H9 (cell line): Measurements from ENCODE around the gene PDE8A. TPM values are rescaled to one million over a fixed set of nuclear protein-coding genes. Genes with fewer than 3 reads are reported as not detected.
"Not testable (repeated sequence)": the region's sequence is repeated elsewhere in the genome, so short reads cannot be mapped to it uniquely, and the experiment has no call there.

Source experiments
- DNase-seq: peaks from one replicate; pipeline ENCODE4 v3.0.0-alpha.2; 2017
- H2AFZ ChIP-seq: one replicate; pipeline ENCODE4 v1.6.1; 2013; ENCODE audit warnings: mild to moderate bottlenecking, low read length, control low read depth, moderate library complexity
- H2AK5ac ChIP-seq: 2 replicates; pipeline ENCODE4 v1.6.1; 2013; ENCODE audit warnings: low read length, control low read depth, mixed read lengths; ENCODE audit not compliant: insufficient read length
- H2BK120ac ChIP-seq: one replicate; pipeline ENCODE4 v1.6.1; 2013; ENCODE audit warnings: low read depth, mild to moderate bottlenecking, low read length, control low read depth, inconsistent platforms; ENCODE audit not compliant: poor library complexity, severe bottlenecking
- H2BK12ac ChIP-seq: 2 replicates; pipeline ENCODE4 v1.6.1; 2013; ENCODE audit warnings: low read length, control low read depth, mixed read lengths, low read depth; ENCODE audit not compliant: insufficient read length
- H2BK15ac ChIP-seq: 2 replicates; pipeline ENCODE4 v1.6.1; 2013; ENCODE audit warnings: low read depth, low read length, control low read depth
- H2BK20ac ChIP-seq: one replicate; pipeline ENCODE4 v1.6.1; 2013; ENCODE audit warnings: low read depth, mild to moderate bottlenecking, low read length, control low read depth, inconsistent platforms; ENCODE audit not compliant: poor library complexity, severe bottlenecking
- H2BK5ac ChIP-seq: 2 replicates; pipeline ENCODE4 v1.6.1; 2013; ENCODE audit warnings: low read length, control low read depth, mixed read lengths; ENCODE audit not compliant: insufficient read length
- H3K14ac ChIP-seq: 2 replicates; pipeline ENCODE4 v1.6.1; 2013; ENCODE audit warnings: low read length, control low read depth; ENCODE audit not compliant: insufficient read depth
- H3K18ac ChIP-seq: 2 replicates; pipeline ENCODE4 v1.6.1; 2013; ENCODE audit warnings: low read depth, mild to moderate bottlenecking, mixed read lengths, low read length, control low read depth; ENCODE audit not compliant: insufficient read length
- H3K23ac ChIP-seq: 2 replicates; pipeline ENCODE4 v1.6.1; 2013; ENCODE audit warnings: low read length, control low read depth, mixed read lengths, low read depth; ENCODE audit not compliant: insufficient read length
- H3K23me2 ChIP-seq: 2 replicates; pipeline ENCODE4 v1.6.1; 2013; ENCODE audit warnings: low read depth, mild to moderate bottlenecking, mixed read lengths, low read length, control low read depth; ENCODE audit not compliant: insufficient read length, poor library complexity, severe bottlenecking
- H3K27ac ChIP-seq: 2 replicates; pipeline ENCODE4 v1.5.1; 2013; ENCODE audit warnings: low read length, control low read depth, mixed read lengths, low read depth; ENCODE audit not compliant: insufficient read length
- H3K27me3 ChIP-seq: 2 replicates; pipeline ENCODE4 v1.6.1; 2013; ENCODE audit warnings: low read length, control low read depth, inconsistent platforms; ENCODE audit not compliant: insufficient read depth
- H3K4ac ChIP-seq: 2 replicates; pipeline ENCODE4 v1.6.1; 2013; ENCODE audit warnings: low read depth, mild to moderate bottlenecking, control low read depth, inconsistent platforms, low read length, moderate library complexity
- H3K4me1 ChIP-seq: 2 replicates; pipeline ENCODE4 v1.6.1; 2013; ENCODE audit warnings: low read length, control low read depth, inconsistent platforms; ENCODE audit not compliant: insufficient read depth
- H3K4me2 ChIP-seq: 2 replicates; pipeline ENCODE4 v1.6.1; 2013; ENCODE audit warnings: low read length, control low read depth, mixed read lengths; ENCODE audit not compliant: insufficient read length, insufficient read depth
- H3K56ac ChIP-seq: 2 replicates; pipeline ENCODE4 v1.6.1; 2013; ENCODE audit warnings: low read depth, mild to moderate bottlenecking, mixed read lengths, low read length, control low read depth; ENCODE audit not compliant: insufficient read length
- H3K79me1 ChIP-seq: 2 replicates; pipeline ENCODE4 v1.6.1; 2013; ENCODE audit warnings: low read depth, mild to moderate bottlenecking, moderate library complexity, low read length, control low read depth, inconsistent platforms; ENCODE audit not compliant: insufficient read depth, poor library complexity, severe bottlenecking
- H3K79me2 ChIP-seq: 2 replicates; pipeline ENCODE4 v1.6.1; 2013; ENCODE audit warnings: low read length, control low read depth, inconsistent platforms; ENCODE audit not compliant: insufficient read depth
- H3K9ac ChIP-seq: 2 replicates; pipeline ENCODE4 v1.6.1; 2013; ENCODE audit warnings: low read length, control low read depth, mixed read lengths; ENCODE audit not compliant: insufficient read length; ENCODE audit errors: extremely low read depth
- H3K9me3 ChIP-seq: one replicate; pipeline ENCODE4 v1.6.1; 2013; ENCODE audit warnings: low read depth, low read length, inconsistent platforms; ENCODE audit not compliant: control insufficient read depth
- H3T11ph ChIP-seq: one replicate; pipeline ENCODE4 v1.6.1; 2013; ENCODE audit warnings: mild to moderate bottlenecking, low read length, control low read depth, inconsistent platforms
- H4K20me1 ChIP-seq: one replicate; pipeline ENCODE4 v1.6.1; 2013; ENCODE audit not compliant: control insufficient read depth, insufficient read length, insufficient read depth
- H4K5ac ChIP-seq: 2 replicates; pipeline ENCODE4 v1.6.1; 2013; ENCODE audit warnings: low read depth, mild to moderate bottlenecking, mixed read lengths, low read length, control low read depth; ENCODE audit not compliant: insufficient read length
- H4K8ac ChIP-seq: replicated peaks from 2 replicates; pipeline ENCODE4 v1.6.1; 2013; ENCODE audit warnings: low read length, control low read depth, mixed read lengths, low read depth; ENCODE audit not compliant: insufficient read length
- H4K91ac ChIP-seq: 2 replicates; pipeline ENCODE4 v1.6.1; 2013; ENCODE audit warnings: low read depth, mild to moderate bottlenecking, moderate library complexity, mixed read lengths, low read length, control low read depth; ENCODE audit not compliant: insufficient read length
- H3K27ac Mint-ChIP-seq, 3 experiments: 2 replicates in 2 of 3; 3 replicates in 1 of 3; pipeline ENCODE4 v1.8.0; 2020 to 2021; ENCODE audit warnings: mixed read lengths in 3 of 3, mild to moderate bottlenecking in 1 of 3, moderate library complexity in 1 of 3
- H3K27me3 Mint-ChIP-seq: 2 replicates; pipeline ENCODE4 v1.8.0; 2021; ENCODE audit warnings: low read depth, mild to moderate bottlenecking, moderate library complexity, mixed read lengths
- H3K36me3 Mint-ChIP-seq, 3 experiments: 2 replicates in 2 of 3; 3 replicates in 1 of 3; pipeline ENCODE4 v1.8.0; 2020 to 2021; ENCODE audit warnings: low read depth in 3 of 3, mixed read lengths in 3 of 3; ENCODE audit not compliant: insufficient read depth in 1 of 3
- H3K4me1 Mint-ChIP-seq, 2 experiments: 2 replicates each; pipeline ENCODE4 v1.8.0; 2020; ENCODE audit warnings: mixed read lengths in 2 of 2
- H3K4me3 Mint-ChIP-seq, 2 experiments: 2 replicates in 1 of 2; 3 replicates in 1 of 2; pipeline ENCODE4 v1.8.0; 2020 to 2021; ENCODE audit warnings: mild to moderate bottlenecking in 2 of 2, mixed read lengths in 2 of 2, moderate library complexity in 1 of 2
- H3K9me3 Mint-ChIP-seq, 2 experiments: 2 replicates in 1 of 2; 3 replicates in 1 of 2; pipeline ENCODE4 v1.8.0; 2020; ENCODE audit warnings: mild to moderate bottlenecking in 2 of 2, mixed read lengths in 2 of 2, moderate library complexity in 1 of 2
- WGBS: extraction: QIAGEN DNeasy Blood & Tissue Kit; methylation state at CpG from one replicate; pipeline ENCODE4 v1.1.7; 2013; ENCODE audit warnings: missing lambda C conversion rate, low lambda C conversion rate, mixed read lengths; ENCODE audit not compliant: insufficient read length; ENCODE audit errors: extremely low coverage; 5-methylcytosine and 5-hydroxymethylcytosine counted together
- total RNA-seq: library from RNA; stranded (reverse); gene quantifications from 2 replicates; pipeline ENCODE4 v1.2.1, GENCODE V29; 2021

The PDE8A gene
- total RNA-seq, 1 experiment from 2014 or later, result 9.3 TPM

- H2BK5ac ChIP-seq, H3K23me2 ChIP-seq, H2AK5ac ChIP-seq, H3K27me3 ChIP-seq, H4K5ac ChIP-seq, H2AFZ ChIP-seq, H3K79me2 ChIP-seq, H3K27me3 Mint-ChIP-seq, H3K4me1 Mint-ChIP-seq, H4K8ac ChIP-seq, H3K36me3 Mint-ChIP-seq, H4K91ac ChIP-seq, H3K79me1 ChIP-seq, H3K14ac ChIP-seq, H4K20me1 ChIP-seq, H2BK20ac ChIP-seq, H2BK15ac ChIP-seq, H3K18ac ChIP-seq, H3T11ph ChIP-seq, DNase-seq, H3K27ac ChIP-seq, H3K9ac ChIP-seq, H3K23ac ChIP-seq, H3K9me3 ChIP-seq, H3K9me3 Mint-ChIP-seq, H2BK120ac ChIP-seq, H3K4me3 Mint-ChIP-seq, H3K4ac ChIP-seq, H3K4me1 ChIP-seq, H3K56ac ChIP-seq, H2BK12ac ChIP-seq, H3K27ac Mint-ChIP-seq, H3K4me2 ChIP-seq: not testable (repeated sequence)
- WGBS, result no CpG with 5 or more reads among the region's 3 CpGs
Measured at GRCh38 chr15:84997214-84997613, 15.6 kb downstream of the PDE8A start.
